Sigmoid colon (tissue), 7 donors: ENCODE results near the gene PLD2. TPM values are rescaled to one million over a fixed set of nuclear protein-coding genes. Genes with fewer than 3 reads are reported as not detected.
"Not testable (repeated sequence)": the region's sequence is repeated elsewhere in the genome, so short reads cannot be mapped to it uniquely, and the experiment has no call there.

Source experiments
- DNase-seq: peaks from one replicate; pipeline ENCODE4 v3.0.0-alpha.2; 2019
- H3K27ac ChIP-seq, 4 donors: fragments of 200-600 bp; sonication (generic); one replicate each; pipeline ENCODE4 v1.5.1; 2016 to 2019; ENCODE audit warnings: mild to moderate bottlenecking in 1 of 4
- H3K27me3 ChIP-seq, 3 donors: fragments of 200-600 bp; sonication (generic); one replicate each; pipeline ENCODE4 v1.5.1; 2019; ENCODE audit warnings: mild to moderate bottlenecking in 1 of 3
- H3K36me3 ChIP-seq, 4 donors: fragments of 200-600 bp; sonication (generic); one replicate each; pipeline ENCODE4 v1.5.1; 2016 to 2019
- H3K4me1 ChIP-seq, 4 donors: fragments of 200-600 bp; sonication (generic); one replicate each; pipeline ENCODE4 v1.5.1; 2017 to 2019
- H3K4me3 ChIP-seq, 4 donors: fragments of 200-600 bp; sonication (generic); one replicate each; pipeline ENCODE4 v1.5.1; 2017 to 2019; ENCODE audit warnings: mild to moderate bottlenecking in 2 of 4, moderate library complexity in 1 of 4
- H3K9me3 ChIP-seq, 4 donors: fragments of 200-600 bp in 3 of 4; sonication (generic) in 3 of 4; one replicate each; pipeline versions ENCODE4 v1.5.1 to v1.6.1; 2013 to 2019
- EP300 ChIP-seq, 4 donors: sonication (generic); formaldehyde crosslinking; IDR thresholded peaks; one replicate each; pipeline ENCODE4 v1.6.1; 2017; ENCODE audit warnings: antibody characterized with exemption in 4 of 4
- POLR2A ChIP-seq, 2 donors: fragments of 450-650 bp; IDR thresholded peaks; one replicate each; pipeline ENCODE4 v1.6.1; 2016; ENCODE audit warnings: antibody characterized with exemption in 2 of 2, mild to moderate bottlenecking in 2 of 2, moderate library complexity in 2 of 2
- POLR2AphosphoS5 ChIP-seq, 4 donors: sonication (generic); formaldehyde crosslinking; IDR thresholded peaks; one replicate each; pipeline ENCODE4 v1.6.1; 2017; ENCODE audit warnings: antibody characterized with exemption in 4 of 4
- WGBS, 2 donors: extraction: QIAGEN DNeasy Blood & Tissue Kit; methylation state at CpG; one replicate each; pipeline ENCODE4 v1.1.7; 2013; 5-methylcytosine and 5-hydroxymethylcytosine counted together
- intact Hi-C: fragments of 100-400 bp; cut with DNase I; formaldehyde crosslinking; loops from one replicate; pipeline ENCODE4 v1.15.1; 2023
- polyA plus RNA-seq, 3 donors: library from polyadenylated mRNA; stranded (reverse); fragments of 200-250 nt; gene quantifications; one replicate each; pipeline ENCODE4 v1.2.3, GENCODE V29; 2013
- total RNA-seq, 4 donors: library from RNA; depleted of rRNA; stranded (reverse); fragments of >200 nt; gene quantifications; one replicate each; pipeline ENCODE4 v1.1.0, GENCODE V29; 2016
- TF ChIP-seq, protein P1 (sequence below), 4 experiments: fragments of 450-650 bp in 3 of 4; fragments of 200-600 bp in 1 of 4; IDR thresholded peaks; one replicate each; pipeline ENCODE4 v1.5.1; 2016 to 2019; ENCODE audit warnings: antibody characterized with exemption in 4 of 4, mild to moderate bottlenecking in 3 of 4, moderate library complexity in 2 of 4
- donor health status: healthy with polysubstance abuse.
- donor health status: Bipolar disorder and iron deficiency.
- donor health status: healthy.

The PLD2 gene
- total and polyA plus RNA-seq, 7 donors = 6.0 to 20.5 (median 12.1) TPM

DNA sequence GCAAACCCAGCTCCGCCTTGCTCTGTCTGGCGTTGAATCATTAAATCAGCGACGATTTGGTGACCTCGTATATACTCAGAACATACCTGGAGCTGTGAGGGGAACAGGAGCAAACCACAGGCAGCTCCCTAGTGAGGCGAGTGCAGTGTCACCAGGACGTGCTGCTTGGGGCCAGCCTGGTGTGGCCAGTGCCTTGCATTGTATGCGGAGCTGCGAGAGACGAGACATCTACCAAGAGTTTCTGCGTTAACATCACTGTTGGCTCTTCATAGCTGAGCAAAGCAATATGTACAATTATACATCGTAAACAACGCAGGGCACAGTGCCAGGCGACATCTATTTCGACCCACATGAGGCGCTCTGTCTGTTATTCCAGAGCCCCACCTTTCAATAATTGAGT, 54.1 kb downstream of the PLD2 start:
- H3K27ac ChIP-seq = no peak overlapping the region

GRCh38 chr17:4862720-4863119, 55.8 kb downstream of the PLD2 start:
- H3K4me1 ChIP-seq = peaks cover 0 to 18% (median 17%) of the 10 kb centered on the region in 4 donors
- no peak overlapping the region for H3K27ac ChIP-seq
- 96% methylated on average over 4 of the region's 4 CpGs for WGBS, 2 donors

More for the DNA sequence above, 54.1 kb downstream of the PLD2 start:
- peaks cover 0 to 7% (median 0%) of the 10 kb centered on the region in 4 donors for H3K36me3 ChIP-seq
- TF ChIP-seq POLR2AphosphoS5 (IDR thresholded peaks at IDR 0.05) = no peak
- TF ChIP-seq, protein P1, sequence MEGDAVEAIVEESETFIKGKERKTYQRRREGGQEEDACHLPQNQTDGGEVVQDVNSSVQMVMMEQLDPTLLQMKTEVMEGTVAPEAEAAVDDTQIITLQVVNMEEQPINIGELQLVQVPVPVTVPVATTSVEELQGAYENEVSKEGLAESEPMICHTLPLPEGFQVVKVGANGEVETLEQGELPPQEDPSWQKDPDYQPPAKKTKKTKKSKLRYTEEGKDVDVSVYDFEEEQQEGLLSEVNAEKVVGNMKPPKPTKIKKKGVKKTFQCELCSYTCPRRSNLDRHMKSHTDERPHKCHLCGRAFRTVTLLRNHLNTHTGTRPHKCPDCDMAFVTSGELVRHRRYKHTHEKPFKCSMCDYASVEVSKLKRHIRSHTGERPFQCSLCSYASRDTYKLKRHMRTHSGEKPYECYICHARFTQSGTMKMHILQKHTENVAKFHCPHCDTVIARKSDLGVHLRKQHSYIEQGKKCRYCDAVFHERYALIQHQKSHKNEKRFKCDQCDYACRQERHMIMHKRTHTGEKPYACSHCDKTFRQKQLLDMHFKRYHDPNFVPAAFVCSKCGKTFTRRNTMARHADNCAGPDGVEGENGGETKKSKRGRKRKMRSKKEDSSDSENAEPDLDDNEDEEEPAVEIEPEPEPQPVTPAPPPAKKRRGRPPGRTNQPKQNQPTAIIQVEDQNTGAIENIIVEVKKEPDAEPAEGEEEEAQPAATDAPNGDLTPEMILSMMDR (IDR thresholded peaks at IDR 0.05) = no peak
- TF ChIP-seq POLR2A (IDR thresholded peaks at IDR 0.05) = no peak
- no peak for TF ChIP-seq EP300 (IDR thresholded peaks at IDR 0.05)
- H3K4me1 ChIP-seq = peaks cover 0 to 21% (median 19%) of the 10 kb centered on the region in 4 donors
- H3K9me3 ChIP-seq = no peaks in the 10 kb centered on the region
- 77 to 87% methylated on average over 16 of the region's 16 CpGs for WGBS, 2 donors
- H3K27me3 ChIP-seq = no peaks in the 10 kb centered on the region
- no peak for DNase-seq
- no peak overlapping the region for H3K4me3 ChIP-seq
- intact Hi-C loops = no loop called here

GRCh38 chr17:4863321-4863720, 56.4 kb downstream of the PLD2 start:
- no peak for TF ChIP-seq POLR2A (IDR thresholded peaks at IDR 0.05)
- no peak for TF ChIP-seq POLR2AphosphoS5 (IDR thresholded peaks at IDR 0.05)
- no peak for TF ChIP-seq EP300 (IDR thresholded peaks at IDR 0.05)
- TF ChIP-seq, protein P1 (IDR thresholded peaks at IDR 0.05) = no peak
- peaks cover 0 to 7% (median 0%) of the 10 kb centered on the region in 4 donors for H3K36me3 ChIP-seq
- DNase-seq = no peak
- no peak overlapping the region for H3K27ac ChIP-seq
- H3K4me3 ChIP-seq = no peak overlapping the region
- peaks cover 0 to 12% (median 11%) of the 10 kb centered on the region in 4 donors for H3K4me1 ChIP-seq
- H3K9me3 ChIP-seq = no peaks in the 10 kb centered on the region
- WGBS, 2 donors = 89 to 90% methylated on average over 1 of the region's 1 CpG
- intact Hi-C loops = no loop called here
- no peaks in the 10 kb centered on the region for H3K27me3 ChIP-seq

More at GRCh38 chr17:4862720-4863119, 55.8 kb downstream of the PLD2 start:
- intact Hi-C loops = no loop called here
- peaks cover 0 to 7% (median 0%) of the 10 kb centered on the region in 4 donors for H3K36me3 ChIP-seq
- H3K27me3 ChIP-seq = no peaks in the 10 kb centered on the region
- no peaks in the 10 kb centered on the region for H3K9me3 ChIP-seq
- H3K4me3 ChIP-seq = no peak overlapping the region
- no peak for TF ChIP-seq POLR2A (IDR thresholded peaks at IDR 0.05)
- TF ChIP-seq POLR2AphosphoS5 (IDR thresholded peaks at IDR 0.05) = no peak
- no peak for TF ChIP-seq EP300 (IDR thresholded peaks at IDR 0.05)
- TF ChIP-seq, protein P1 (IDR thresholded peaks at IDR 0.05) = no peak
- DNase-seq = no peak

GRCh38 chr17:4867535-4867934, 60.6 kb downstream of the PLD2 start:
- H3K27me3 ChIP-seq, H3K9me3 ChIP-seq, H3K27ac ChIP-seq, H3K36me3 ChIP-seq, H3K4me1 ChIP-seq, intact Hi-C loops, H3K4me3 ChIP-seq, DNase-seq: not testable (repeated sequence)
- WGBS, 2 donors = 88 to 96% methylated on average over 5 of the region's 5 CpGs

DNA sequence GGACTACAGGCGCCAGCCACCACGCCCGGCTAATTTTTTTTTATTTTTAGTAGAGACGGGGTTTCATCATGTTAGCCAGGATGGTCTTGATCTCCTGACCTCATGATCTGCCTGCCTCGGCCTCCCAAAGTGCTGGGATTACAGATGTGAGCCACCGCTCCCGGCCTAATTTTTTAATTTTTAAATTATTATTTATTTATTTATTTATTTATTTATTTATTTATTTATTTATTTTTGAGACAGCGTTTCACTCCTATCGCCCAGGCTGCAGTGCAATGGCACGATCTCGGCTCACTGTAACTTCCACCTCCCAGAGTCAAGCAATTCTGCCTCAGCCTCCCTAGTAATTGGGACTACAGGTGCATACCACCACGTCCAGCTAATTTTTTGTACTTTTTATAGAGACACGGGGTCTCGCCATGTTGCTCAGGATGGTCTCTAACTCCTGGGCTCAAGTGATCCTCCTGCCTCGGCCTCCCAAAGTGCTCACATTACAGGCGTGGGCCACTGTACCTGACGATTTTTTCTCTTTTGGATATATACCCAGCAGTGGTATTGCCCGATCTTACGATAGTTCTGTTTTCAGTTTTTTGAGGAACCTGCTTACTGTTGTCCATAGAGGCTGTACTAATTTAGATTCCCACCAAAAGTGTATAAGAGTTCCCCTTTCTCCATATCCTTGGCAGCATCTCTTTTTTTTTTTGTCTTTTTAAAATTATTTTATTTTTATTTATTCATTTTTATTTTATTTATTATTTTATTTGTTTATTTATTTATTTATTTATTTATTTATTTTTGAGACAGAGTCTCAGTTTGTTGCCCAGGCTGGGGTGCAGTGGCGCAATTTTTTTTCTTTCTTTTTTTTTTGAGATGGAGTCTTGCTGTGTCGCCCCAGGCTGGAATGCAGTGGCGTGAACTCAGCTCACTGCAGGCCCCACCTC, 62.4 kb downstream of the PLD2 start:
- H3K27me3 ChIP-seq, H3K4me1 ChIP-seq, H3K9me3 ChIP-seq, intact Hi-C loops, DNase-seq, H3K27ac ChIP-seq, H3K36me3 ChIP-seq, H3K4me3 ChIP-seq: not testable (repeated sequence)
- 94 to 95% methylated on average over 22 of the region's 22 CpGs for WGBS, 2 donors
